HG03025 (cell line): ENCODE data around the gene SPOCK1.
"Not testable (repeated sequence)": the region's sequence is repeated elsewhere in the genome, so short reads cannot be mapped to it uniquely, and the experiment has no call there.

ENCODE experiments used
- ATAC-seq: cut with Tn5 transposase; IDR thresholded peaks from one replicate; pipeline ENCODE4 v1.9.1; 2021; ENCODE audit warnings: mild to moderate bottlenecking, moderate library complexity; ENCODE audit not compliant: unreplicated experiment, low FRiP score

Gene SPOCK1

DNA sequence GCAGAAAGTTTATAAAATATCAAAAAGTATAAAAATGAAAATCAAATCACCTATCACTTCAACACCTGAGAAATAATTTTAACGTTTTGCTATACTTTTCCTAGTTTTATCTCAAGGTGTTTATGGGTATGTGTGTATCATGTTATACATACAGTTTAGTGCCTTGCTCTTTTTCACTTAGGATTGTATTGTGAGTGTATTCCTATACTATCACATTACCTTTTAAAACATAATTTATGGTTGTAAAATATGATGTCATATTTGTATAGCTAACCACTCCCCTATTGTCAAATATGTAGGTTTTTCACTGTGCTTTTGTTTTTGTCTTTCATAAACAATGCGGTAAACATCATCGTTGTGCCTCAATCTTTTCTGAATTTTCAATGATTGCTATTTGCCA lies 479.9 kb downstream of the SPOCK1 start:
- no peak for ATAC-seq

DNA sequence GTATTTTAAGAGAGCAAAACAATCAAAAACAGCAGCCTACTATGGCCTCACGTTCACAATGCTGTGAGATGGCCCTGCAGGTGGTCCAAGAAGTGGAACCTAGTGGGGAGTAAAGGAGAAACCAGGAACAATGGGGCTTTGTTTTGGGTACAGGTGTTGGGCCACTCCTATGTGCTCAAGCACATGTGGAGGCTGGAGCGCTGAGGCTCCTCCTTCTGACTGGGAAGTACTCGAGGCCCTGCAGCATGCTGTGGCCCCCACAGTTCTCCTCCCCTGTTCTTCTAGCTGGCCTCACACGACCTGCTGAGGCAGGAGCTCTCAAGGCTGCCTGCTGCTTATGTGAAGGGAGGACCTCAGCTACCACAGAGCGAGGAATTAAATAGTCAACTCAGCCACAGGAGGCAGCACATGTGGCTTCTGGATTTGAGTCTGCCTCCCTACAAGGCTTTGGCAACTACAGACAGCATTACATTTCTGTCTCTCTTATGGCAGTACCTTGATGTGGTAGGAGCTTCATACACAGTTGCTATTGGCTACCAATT lies 482.3 kb downstream of the SPOCK1 start:
- ATAC-seq, result no peak

DNA sequence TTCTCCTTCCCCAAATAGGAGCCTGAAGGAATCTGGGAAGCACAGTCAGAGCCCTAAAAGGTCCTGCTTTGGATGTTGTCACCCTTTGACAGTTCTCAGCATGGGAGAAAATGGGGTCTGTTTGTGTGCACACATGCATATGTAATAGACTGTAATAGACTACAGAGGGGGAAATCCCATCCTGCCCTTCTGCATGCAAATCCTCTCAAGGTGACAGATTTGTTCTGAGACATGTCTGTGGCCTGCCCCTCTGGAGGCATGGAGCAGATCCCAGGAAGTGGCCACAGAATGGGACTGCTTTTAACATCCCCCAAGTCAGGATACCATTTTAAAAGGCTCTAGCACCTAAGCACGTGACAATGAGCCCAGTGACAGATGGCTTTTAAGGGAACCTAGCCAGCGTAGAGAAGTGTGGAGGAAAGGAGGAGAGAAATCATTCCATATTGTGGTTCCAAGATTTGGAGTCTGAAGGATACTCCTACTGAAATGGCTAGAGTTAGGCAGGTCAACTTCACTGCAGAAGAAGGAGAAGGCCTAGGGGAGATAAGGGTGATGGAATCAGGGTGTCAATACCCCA lies 483.5 kb downstream of the SPOCK1 start:
- no peak for ATAC-seq

GRCh38 chr5:137014731-137015130 lies 484.4 kb downstream of the SPOCK1 start:
- no peak for ATAC-seq

- ATAC-seq, result no peak
Observed at GRCh38 chr5:137010226-137010625, 488.9 kb downstream of the SPOCK1 start.

GRCh38 chr5:137004279-137004678 lies 494.8 kb downstream of the SPOCK1 start:
- no peak for ATAC-seq

- ATAC-seq, result no peak
Observed at GRCh38 chr5:137001026-137001569, 498.0 kb downstream of the SPOCK1 start.

DNA sequence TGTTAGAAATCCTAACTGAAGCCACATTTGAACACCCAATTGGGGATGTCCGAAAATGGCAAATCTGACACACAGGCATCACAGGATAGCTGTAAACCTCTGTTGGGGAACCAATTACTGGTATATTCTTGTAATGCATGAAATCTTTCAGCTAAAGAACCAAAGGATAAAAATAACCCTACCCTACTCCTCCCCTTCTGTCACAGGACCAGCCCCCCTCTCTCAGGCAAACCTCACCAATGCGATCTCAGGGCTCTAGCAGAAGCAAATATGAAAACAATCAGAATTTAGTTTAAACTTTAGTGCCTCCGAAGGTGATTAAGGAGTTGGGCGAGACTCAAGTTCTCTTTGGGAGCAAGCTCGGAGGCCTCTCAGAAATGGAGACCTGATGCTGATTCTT lies 499.3 kb downstream of the SPOCK1 start:
- ATAC-seq, result no peak

DNA sequence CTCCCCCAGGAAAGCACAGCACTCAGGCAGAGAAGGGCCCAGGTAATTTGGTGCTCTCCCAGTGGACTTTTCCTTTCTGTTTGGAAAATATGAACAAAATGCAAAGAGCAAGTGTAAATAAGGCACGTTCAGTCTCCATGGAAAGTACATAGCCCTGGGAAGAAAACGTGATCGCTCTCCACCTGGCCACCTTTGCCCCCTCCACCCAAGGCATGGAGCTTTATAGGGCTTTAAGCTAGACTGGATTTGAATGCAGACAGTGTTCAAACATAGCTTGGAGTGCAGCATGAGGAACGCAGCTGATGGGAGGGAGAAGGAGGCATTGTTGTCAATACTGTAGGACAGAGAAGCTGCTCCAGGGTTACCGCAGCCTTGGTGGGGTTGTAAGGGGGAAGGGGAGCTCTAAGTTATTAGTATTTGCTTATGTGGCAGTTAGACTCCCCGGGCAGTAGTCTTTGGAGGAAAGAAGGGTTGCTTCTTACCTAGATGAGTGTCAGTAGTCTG lies 500.2 kb downstream of the SPOCK1 start:
- ATAC-seq, result no peak

GRCh38 chr5:136994154-136994553 lies 505.0 kb downstream of the SPOCK1 start:
- ATAC-seq, result no peak

GRCh38 chr5:136992796-136993489 lies 506.2 kb downstream of the SPOCK1 start:
- no peak for ATAC-seq

GRCh38 chr5:136985785-136986475 lies 513.2 kb downstream of the SPOCK1 start:
- no peak for ATAC-seq

- ATAC-seq, result no peak
Observed at GRCh38 chr5:136984772-136985446, 514.2 kb downstream of the SPOCK1 start.

DNA sequence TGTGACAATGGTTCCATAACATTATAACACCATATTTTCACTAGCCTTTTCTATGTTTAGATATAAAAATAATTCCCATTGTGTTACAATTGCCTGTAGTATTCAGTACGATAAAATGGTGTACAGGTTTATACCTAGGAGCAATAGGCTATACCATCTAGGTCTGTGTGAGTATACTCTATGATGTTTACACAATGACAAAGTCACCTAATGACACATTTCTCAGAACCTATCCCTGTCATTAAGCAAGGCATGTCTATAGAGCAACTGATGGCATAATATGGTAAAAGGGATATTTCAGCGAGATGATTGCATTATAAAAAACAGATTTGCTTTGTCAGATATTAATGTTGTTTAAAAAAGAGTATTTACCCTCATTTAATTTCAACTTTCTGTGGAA lies 517.2 kb downstream of the SPOCK1 start:
- ATAC-seq, result no peak

DNA sequence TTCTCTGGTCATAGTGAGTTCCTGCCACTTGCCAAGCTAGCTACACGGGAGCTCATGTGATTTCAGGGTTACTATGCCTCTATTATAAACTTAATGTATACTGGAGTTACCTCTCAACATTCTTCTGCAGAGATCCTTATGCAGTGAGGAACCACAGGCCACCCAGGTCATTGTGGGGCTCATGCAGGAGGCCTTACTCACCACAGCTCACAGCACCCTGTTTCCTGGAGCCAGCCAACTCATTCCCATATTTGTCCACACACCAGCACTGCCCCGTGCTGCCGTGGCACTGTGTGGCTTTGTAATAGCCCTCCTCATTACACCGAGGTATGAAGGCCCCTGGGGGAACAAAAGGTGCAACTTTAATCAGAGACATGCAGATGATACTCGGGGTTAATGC lies 520.0 kb downstream of the SPOCK1 start:
- ATAC-seq, result no peak

DNA sequence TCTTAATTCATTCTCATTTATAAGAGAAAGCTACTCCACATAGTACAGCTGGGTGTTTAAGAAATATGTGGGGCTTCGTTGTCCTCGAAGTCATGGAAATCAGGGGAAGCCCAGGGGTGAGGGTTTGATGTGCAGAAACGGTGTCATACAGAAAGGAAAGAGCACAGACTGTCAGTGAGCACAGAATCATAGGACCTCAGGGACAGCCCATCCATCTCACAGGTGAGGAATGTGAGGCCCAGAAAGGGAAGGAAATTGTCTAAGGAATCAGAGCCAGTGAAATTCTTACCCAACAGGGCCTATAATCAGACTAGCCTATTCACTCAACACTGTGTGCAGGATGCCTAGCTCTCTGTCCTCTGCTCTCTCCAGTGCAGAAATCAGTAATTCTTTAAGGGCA lies 535.6 kb downstream of the SPOCK1 start:
- ATAC-seq, result no peak

DNA sequence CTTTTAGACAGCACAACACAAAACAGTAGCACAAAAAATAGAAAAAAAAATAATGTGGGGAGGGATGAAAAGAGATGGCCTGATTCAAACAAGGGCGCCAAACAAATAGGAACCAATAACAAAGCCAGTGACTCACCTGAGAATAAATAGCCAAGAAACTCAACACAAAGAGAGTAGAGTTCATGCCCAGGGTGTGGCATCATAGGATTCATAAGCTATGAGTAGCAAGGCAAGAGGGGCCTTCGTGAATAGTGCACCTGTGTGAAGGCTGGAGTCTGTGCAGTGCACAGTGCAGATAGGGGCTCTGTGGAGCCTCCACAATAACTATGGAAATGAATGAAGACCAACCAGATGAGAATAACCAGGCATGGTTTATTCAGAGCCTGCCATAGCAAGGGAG lies 541.7 kb downstream of the SPOCK1 start:
- no peak for ATAC-seq

DNA sequence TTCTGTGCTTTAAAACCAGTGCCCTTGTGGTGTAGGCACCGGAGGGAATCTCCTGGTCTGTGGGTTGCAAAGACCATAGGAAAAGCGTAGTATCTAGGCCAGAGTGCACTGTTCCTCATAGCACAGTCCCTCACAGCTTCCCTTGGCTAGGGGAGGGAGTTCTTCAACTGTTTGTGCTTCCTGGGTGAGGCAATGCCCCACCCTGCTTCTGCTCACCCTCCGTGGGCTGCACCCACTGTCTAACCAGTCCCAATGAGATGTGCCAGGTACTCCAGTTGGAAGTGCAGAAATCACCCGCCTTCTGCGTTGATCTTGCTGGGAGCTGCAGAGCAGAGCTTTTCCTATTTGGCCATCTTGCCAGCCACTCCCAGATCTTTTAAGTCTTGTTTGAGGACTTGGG lies 545.0 kb downstream of the SPOCK1 start:
- ATAC-seq, result not testable (repeated sequence)

- not testable (repeated sequence) for ATAC-seq
Observed at GRCh38 chr5:136953346-136954069, 545.6 kb downstream of the SPOCK1 start.

DNA sequence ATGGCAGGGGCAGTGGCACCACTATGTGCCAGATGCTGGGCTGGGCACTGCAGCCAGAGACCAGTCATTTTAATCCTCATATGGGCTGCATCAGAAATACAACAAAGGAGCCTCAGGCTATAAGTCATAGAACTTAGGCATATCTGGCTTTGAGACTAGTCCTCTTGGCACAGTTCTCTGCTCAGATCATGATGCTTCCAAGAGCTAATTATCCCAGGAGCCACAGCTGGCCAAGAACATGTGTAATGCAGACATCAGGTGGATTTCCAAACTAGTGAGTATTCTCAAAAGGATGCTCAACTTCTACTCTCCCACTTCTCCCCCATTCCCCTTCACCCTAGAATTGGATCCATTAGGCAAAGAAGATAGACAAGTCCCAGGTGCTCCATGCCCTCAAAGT lies 571.6 kb downstream of the SPOCK1 start:
- ATAC-seq, result no peak
